ENCODE results near the gene MYL1.

Gene MYL1

GRCh38 chr2:210315015-210315788 lies at the start of gene MYL1:
TSS of gene MYL1 (minus strand) at chr2:210315174. CDS start at chr2:210315042, 132 bp downstream.
- no peak for DNase-seq

GRCh38 chr2:210363876-210364275 lies 48.9 kb upstream of the MYL1 start:
- DNase-seq, result no peak

GRCh38 chr2:210363261-210363660 lies 48.3 kb upstream of the MYL1 start:
- DNase-seq, result no peak

GRCh38 chr2:210360412-210360811 lies 45.4 kb upstream of the MYL1 start:
- no peak for DNase-seq

GRCh38 chr2:210356944-210357343 lies 42.0 kb upstream of the MYL1 start:
- DNase-seq, result no peak

- DNase-seq, result no peak
Observed at GRCh38 chr2:210337159-210337558, 22.2 kb upstream of the MYL1 start.

GRCh38 chr2:210324906-210325305 lies 9.9 kb upstream of the MYL1 start:
- no peak for DNase-seq

- no peak for DNase-seq
Observed at GRCh38 chr2:210324458-210324857, 9.5 kb upstream of the MYL1 start.

- DNase-seq, result no peak
Observed at GRCh38 chr2:210323003-210323402, 8.0 kb upstream of the MYL1 start.

- DNase-seq, result no peak
Observed at GRCh38 chr2:210318891-210319290, 3.9 kb upstream of the MYL1 start.

GRCh38 chr2:210318486-210318885 lies 3.5 kb upstream of the MYL1 start:
- DNase-seq, result no peak

GRCh38 chr2:210310550-210310949 lies 4.4 kb downstream of the MYL1 start:
- DNase-seq, result no peak

GRCh38 chr2:210309548-210310233 lies 5.3 kb downstream of the MYL1 start:
- DNase-seq, result no peak

GRCh38 chr2:210303498-210303897 lies 11.5 kb downstream of the MYL1 start:
- no peak for DNase-seq

GRCh38 chr2:210302326-210302725 lies 12.6 kb downstream of the MYL1 start:
- no peak for DNase-seq

GRCh38 chr2:210299866-210300373 lies 15.1 kb downstream of the MYL1 start:
- DNase-seq, result no peak

- DNase-seq, result no peak
Observed at GRCh38 chr2:210288408-210288807, 26.6 kb downstream of the MYL1 start.

- no peak for DNase-seq
Observed at GRCh38 chr2:210287301-210287700, 27.7 kb downstream of the MYL1 start.

- no peak for DNase-seq
Observed at GRCh38 chr2:210286123-210286680, 28.8 kb downstream of the MYL1 start.

GRCh38 chr2:210277133-210277532 lies 37.8 kb downstream of the MYL1 start:
- DNase-seq, result no peak

- DNase-seq, result no peak
Observed at GRCh38 chr2:210271300-210271699, 43.7 kb downstream of the MYL1 start.

GRCh38 chr2:210269148-210269547 lies 45.8 kb downstream of the MYL1 start:
- DNase-seq, result no peak

GRCh38 chr2:210268281-210268680 lies 46.7 kb downstream of the MYL1 start:
- DNase-seq, result no peak

GRCh38 chr2:210267698-210268097 lies 47.3 kb downstream of the MYL1 start:
- DNase-seq, result no peak

Measured in stimulated activated CD4-positive, alpha-beta T cell treated with anti-CD3 and anti-CD28 coated beads, Interleukin-4, amount 100 ng/mL, for 4 hours (primary cell).